HepG2 (cell line): ENCODE results near the gene CAMTA1.

Experiments used
- GABPA ChIP-seq, 2 experiments: IDR thresholded peaks; 2 replicates each; pipeline ENCODE4 v1.6.1; 2011 to 2016; ENCODE audit warnings: low read depth in 2 of 2, low read length in 1 of 2, missing biosample characterization in 1 of 2, missing genetic modification characterization in 1 of 2
- JUN ChIP-seq: sonication (generic); formaldehyde crosslinking; IDR thresholded peaks from 2 replicates; pipeline ENCODE4 v1.4.0; 2020; ENCODE audit warnings: mild to moderate bottlenecking, missing genetic modification reagents
- NFKB2 ChIP-seq: sonication (generic); formaldehyde crosslinking; IDR thresholded peaks from 2 replicates; pipeline ENCODE4 v1.4.0; 2020; ENCODE audit warnings: missing genetic modification reagents, borderline replicate concordance
- REST ChIP-seq, 2 experiments: IDR thresholded peaks; 2 replicates each; pipeline ENCODE4 v1.6.1; 2011 to 2012; ENCODE audit warnings: low read length in 2 of 2, borderline replicate concordance in 1 of 2, low read depth in 1 of 2, mild to moderate bottlenecking in 1 of 2, moderate library complexity in 1 of 2
- ZNF263 ChIP-seq: sonication (generic); formaldehyde crosslinking; IDR thresholded peaks from 2 replicates; pipeline ENCODE4 v1.4.0; 2020; ENCODE audit warnings: missing genetic modification reagents
- TF ChIP-seq, protein P1 (sequence below): IDR thresholded peaks from 2 replicates; pipeline ENCODE4 v1.6.1; 2016; ENCODE audit warnings: low read depth

GRCh38 chr1:7683521-7683920, 898.3 kb downstream of the CAMTA1 start:
- TF ChIP-seq ZNF263 (no peak), REST (IDR thresholded peaks at IDR 0.05; ENCODE audit: borderline replicate concordance in 1 of 2, low read depth in 1 of 2, low read length in 2 of 2) (no peak), NFKB2 (no peak), JUN (CRISPR knock-in tag) (no peak), GABPA (IDR thresholded peaks at IDR 0.05; ENCODE audit: low read depth, low read length) (no peak), GABPA (CRISPR knock-in tag; IDR thresholded peaks at IDR 0.05; ENCODE audit: low read depth) (no peak)
- TF ChIP-seq, protein P1, sequence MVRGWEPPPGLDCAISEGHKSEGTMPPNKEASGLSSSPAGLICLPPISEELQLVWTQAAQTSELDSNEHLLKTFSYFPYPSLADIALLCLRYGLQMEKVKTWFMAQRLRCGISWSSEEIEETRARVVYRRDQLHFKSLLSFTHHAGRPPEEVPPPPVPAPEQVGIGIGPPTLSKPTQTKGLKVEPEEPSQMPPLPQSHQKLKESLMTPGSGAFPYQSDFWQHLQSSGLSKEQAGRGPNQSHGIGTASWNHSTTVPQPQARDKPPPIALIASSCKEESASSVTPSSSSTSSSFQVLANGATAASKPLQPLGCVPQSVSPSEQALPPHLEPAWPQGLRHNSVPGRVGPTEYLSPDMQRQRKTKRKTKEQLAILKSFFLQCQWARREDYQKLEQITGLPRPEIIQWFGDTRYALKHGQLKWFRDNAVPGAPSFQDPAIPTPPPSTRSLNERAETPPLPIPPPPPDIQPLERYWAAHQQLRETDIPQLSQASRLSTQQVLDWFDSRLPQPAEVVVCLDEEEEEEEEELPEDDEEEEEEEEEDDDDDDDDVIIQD (CRISPR knock-in tag), result no peak
